ENCODE data around the gene CES2.
"Not testable (repeated sequence)": the region's sequence is repeated elsewhere in the genome, so short reads cannot be mapped to it uniquely, and the experiment has no call there.

CES2 gene

GRCh38 chr16:66919569-66920298 is 15.6 kb upstream of the CES2 start:
- no peak for DNase-seq

DNA sequence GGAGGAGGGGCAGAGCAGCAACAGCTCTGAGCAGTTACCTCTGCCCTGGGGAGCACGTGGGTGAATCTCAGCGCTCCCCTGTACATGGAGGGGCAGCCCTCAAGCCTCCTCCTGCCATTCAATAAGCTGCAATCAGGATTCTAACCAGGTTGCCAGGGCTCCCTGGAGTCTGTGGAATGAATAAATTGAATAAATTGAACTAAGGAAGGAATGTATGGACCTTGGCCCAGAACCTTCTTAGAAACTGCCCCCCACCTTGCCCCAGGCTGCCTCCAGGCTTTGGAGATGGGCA is 15.1 kb upstream of the CES2 start:
- DNase-seq, result no peak

DNA sequence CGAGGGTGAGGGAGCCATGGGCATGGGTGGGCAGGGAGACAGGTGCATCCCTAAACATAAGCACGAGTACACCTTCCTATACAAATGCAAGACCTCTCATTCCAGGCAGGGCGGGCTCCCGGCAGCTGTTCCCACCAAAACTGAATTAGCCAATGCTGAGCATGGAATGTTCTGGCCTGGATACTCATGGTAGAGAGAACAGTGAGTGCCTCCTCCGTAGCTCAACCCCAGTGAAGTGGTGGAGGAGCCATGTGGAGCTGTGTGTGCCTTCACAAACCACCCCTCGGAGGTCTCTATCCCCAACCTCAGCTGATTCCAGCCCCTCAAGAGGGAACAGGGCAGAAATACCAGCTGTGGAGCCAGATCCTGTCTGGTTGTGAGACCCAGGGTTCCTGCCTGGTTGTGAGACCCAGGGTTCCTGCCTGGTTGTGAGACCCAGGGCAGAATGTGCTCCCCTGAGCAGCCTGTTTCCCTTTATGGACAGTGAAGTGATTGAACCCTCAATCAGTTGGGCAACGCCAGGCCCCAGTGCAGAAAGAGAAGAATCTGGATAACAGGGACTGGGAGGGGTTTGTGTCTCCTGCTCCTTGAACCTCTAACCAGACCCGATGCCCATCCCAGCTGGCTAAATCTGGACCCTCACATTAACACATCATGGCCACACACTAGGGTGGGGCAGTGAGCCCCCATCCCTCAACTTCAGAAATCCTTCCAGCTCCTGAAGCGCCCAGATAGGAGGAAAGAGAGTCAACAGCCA is 14.2 kb upstream of the CES2 start:
- no peak for DNase-seq

DNA sequence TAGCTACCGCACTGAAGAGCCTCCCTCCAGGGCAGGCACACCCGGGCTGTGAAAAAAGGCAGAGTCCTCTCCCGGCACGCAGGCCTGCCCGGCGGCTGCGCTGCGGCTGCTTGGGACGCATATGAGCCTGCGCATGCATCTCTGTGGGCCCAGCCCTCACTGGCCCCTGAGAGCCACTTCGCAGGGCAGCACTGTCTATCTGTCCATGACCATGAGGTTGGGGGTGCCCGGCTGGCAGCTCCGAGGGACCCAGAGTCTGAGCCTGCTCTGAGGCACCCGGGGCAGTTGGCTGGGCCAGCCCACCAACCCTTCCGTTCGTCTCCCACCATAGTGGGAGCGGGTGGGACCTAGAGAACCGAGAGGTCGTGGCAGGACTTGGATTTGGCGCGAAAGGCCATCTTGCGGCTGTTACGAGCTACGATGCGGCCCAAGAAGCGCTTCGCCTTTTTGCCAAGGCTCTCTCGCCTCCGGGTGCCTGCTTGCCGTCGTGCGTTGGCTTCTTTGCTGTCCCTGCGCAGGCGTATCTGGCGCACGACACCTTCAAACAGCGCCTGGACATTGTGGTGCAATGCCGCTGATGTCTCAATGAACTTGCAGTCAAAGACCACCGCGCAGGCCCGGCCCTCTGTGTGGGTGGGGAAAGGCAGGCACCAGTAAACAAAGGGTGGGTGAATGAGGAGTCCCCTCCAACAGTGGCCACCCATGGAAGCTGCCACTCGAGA is 13.4 kb upstream of the CES2 start:
- DNase-seq, result no peak

GRCh38 chr16:66923247-66923731 is 12.0 kb upstream of the CES2 start:
- peak; percentile 58 for DNase-seq

GRCh38 chr16:66923866-66924265 is 11.4 kb upstream of the CES2 start:
- no peak for DNase-seq

- DNase-seq, result no peak
These were observed 10.6 kb upstream of the CES2 start for GRCh38 chr16:66924527-66925321.

GRCh38 chr16:66925322-66925840 is 9.9 kb upstream of the CES2 start, which contains the start of gene RRAD:
Gene RRAD, minus strand, starts transcription at chr16:66925535. Its CDS starts 356 bp downstream, at chr16:66925179.
- DNase-seq, result no peak

- DNase-seq, result no peak
These were observed 9.0 kb upstream of the CES2 start for GRCh38 chr16:66926171-66926947.

DNA sequence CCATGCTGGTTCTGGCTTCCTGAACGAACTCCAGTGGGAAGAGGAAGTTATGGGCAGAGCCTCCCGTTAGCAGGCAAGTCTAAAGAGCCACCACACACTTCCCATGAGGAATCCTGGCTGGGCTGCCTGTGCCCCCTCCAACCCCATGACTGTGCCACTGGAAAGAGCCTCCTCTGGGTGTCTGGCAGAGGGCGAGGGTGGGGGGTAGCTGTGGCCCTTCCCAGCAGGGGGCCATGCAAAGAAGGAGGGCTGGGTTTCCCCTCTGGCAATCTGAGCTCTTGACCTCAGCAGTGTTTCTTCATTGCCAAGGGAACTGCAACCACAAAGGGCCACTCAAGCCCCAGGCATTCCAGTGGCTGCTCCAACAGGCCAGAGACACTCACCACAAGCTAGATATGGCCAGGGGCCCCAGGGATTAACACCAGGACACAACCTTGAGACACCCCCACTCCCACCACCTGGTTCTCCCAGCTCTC is 8.3 kb upstream of the CES2 start:
- DNase-seq, result no peak

- no peak for DNase-seq
These were observed 7.2 kb upstream of the CES2 start for GRCh38 chr16:66927918-66928649.

DNA sequence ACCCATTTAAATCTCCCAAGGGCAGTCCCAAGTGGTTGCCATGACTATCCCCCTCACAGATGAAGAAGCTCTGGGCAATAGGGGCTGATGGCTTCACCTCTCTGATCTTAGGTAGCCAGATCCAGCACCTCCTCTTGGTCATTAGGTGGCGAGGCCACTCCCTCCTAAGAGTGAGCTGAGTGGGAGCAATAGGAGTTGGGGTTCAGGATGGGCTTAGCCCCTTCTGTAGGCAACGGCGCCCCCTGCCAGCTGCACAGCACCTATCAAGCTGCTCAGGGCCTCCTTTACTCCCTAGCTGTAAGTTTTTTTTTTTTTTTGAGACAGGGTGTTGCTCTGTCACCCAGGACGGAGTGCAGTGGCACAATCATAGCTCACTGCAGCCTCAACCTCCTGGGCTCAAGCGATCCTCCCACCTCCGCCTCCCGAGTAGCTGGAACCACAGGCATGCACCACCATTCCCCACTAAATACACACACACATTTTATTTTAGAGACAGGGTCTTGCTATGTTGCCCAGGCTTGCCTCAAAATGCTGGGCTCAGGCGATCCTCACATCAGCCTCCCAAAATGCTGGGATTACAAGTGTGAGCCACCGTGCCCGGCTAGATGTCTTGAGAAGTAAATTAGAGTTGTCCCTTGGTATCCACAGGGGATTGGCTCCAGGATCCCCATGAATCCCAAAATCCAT is 6.5 kb upstream of the CES2 start:
- DNase-seq, result no peak

DNA sequence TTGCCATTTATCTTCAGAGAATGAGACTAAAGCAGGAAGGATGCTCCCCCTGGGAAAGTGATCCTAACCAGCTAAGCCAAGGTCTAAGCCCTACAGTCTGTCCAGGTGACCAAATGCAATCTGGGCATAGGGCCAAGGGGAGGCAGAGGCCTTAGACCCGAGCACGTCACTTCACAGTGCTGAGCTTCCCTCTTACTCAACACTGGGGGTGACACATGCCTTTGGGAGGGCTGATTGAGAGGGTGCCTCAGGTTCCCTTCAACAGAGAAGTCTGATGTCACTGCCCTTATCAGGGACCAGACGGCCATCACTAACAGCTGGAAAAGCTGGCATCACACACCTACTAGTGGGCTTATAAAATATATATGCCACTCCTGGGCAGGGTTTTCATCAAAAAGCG is 5.1 kb upstream of the CES2 start:
- DNase-seq, result no peak

DNA sequence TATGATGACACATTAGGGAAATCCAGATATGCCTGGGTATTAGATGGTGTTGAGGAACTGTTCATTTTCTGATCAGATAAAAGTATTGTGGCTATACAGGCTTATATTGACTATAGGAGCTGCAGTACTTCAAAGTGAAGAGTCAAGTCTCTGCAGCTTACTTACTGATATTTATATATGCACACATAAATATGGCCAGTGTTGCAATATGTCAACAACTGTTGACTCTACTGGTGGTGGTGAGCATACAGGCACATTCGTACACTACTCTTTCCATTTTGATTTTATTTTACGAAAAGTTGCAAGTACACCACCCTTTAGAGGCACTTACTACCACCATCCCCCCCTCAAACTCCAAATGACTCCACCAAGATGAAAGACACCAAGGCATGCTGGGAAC is 3.7 kb upstream of the CES2 start:
- no peak for DNase-seq

GRCh38 chr16:66932076-66932475 is 3.2 kb upstream of the CES2 start:
- no peak for DNase-seq

- peak; percentile 21 for DNase-seq
These were observed 1.6 kb upstream of the CES2 start for GRCh38 chr16:66933776-66934137.

GRCh38 chr16:66934138-66934838 is 1.0 kb upstream of the CES2 start, which contains the start of gene CIAO2B:
Gene CIAO2B, minus strand, starts transcription at chr16:66934402. Its CDS starts 38 bp downstream, at chr16:66934364.
- peak; percentile 80 for DNase-seq

DNA sequence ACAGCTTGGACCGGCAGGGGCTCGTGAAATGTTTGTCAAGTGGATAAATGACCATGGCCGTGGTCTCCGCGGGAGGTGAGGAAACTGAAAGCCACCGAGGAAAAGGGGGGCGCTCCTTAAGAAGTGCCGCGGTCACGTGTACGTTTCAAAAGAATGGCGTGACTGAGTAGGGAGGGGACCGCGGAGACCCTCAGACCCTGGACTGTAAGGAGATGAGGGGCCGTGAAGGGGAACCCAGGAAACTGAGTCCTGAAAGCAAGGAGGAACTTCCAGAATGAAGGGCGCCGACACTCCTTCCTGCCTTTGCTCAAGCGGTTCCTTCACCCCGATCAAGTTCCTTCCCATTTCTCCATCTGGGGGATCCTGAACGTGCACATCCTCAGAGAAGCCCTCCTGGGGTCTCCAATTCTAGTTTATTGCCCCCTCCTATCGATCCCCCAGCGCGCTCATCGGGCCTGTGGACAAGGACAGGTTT is 440 bp upstream of the CES2 start:
- not testable (repeated sequence) for DNase-seq

DNA sequence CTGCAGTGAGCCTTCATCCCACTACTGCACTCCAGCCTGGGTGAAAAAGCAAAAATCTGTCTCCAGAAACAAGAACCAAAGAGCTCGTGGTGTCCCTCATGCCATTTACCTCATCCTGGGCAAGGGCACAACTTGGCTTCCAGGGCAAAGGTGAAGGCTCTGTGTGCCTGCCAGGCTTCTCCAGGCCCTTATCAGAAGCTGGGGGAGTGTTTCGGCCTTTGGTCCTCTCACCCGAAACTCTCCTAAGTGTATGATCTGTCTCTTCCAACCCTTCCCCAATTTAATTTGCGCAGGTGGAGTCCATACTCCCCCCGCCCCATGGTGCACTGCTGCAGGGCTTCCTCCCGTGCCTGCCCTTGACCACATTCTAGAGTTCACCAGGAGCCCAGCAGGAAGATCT is 1.1 kb downstream of the CES2 start:
- no peak for DNase-seq

Data from NCI-H345 (cell line).